Activated naive CD4-positive, alpha-beta T cell treated with anti-CD3 and anti-CD28 coated beads, Interleukin-2, amount 10 ng/mL, durations not matched to agents 7 days and 5 days (primary cell): ENCODE results near the gene ZBTB17.
"Not testable (repeated sequence)": the region's sequence is repeated elsewhere in the genome, so short reads cannot be mapped to it uniquely, and the experiment has no call there.

Source experiments
- CTCF ChIA-PET: fragments of 350-600 bp; sonication (Branson Sonifier 250); formaldehyde crosslinking; loops from one replicate; lab custom pipeline; 2021; ENCODE audit warnings: antibody characterized with exemption; lab: Charles Lee
- DNase-seq: peaks from one replicate; pipeline ENCODE4 v3.0.0-alpha.2; 2020
- H3K27ac Mint-ChIP-seq: one replicate; pipeline ENCODE4 v1.8.0; 2021; ENCODE audit warnings: mild to moderate bottlenecking, moderate library complexity, mixed read lengths
- H3K27me3 Mint-ChIP-seq: one replicate; pipeline ENCODE4 v1.8.0; 2021; ENCODE audit warnings: mild to moderate bottlenecking, mixed read lengths
- H3K36me3 Mint-ChIP-seq: one replicate; pipeline ENCODE4 v1.8.0; 2021; ENCODE audit warnings: mixed read lengths
- H3K4me1 Mint-ChIP-seq: one replicate; pipeline ENCODE4 v1.8.0; 2021; ENCODE audit warnings: mixed read lengths
- H3K4me3 Mint-ChIP-seq: one replicate; pipeline ENCODE4 v1.8.0; 2021; ENCODE audit warnings: mild to moderate bottlenecking, moderate library complexity, mixed read lengths
- H3K9me3 Mint-ChIP-seq: one replicate; pipeline ENCODE4 v1.8.0; 2021; ENCODE audit warnings: mixed read lengths

ZBTB17 gene

GRCh38 chr1:15975805-15976680, at the start of gene ZBTB17:
ZBTB17 (minus strand) TSS chr1:15976101; CDS start chr1:15948495, 27,606 bp downstream.
- peak; percentile 96 for DNase-seq

GRCh38 chr1:16023050-16023653, 47.3 kb upstream of the ZBTB17 start:
- Mint-ChIP-seq H3K9me3 (no peaks in the 10 kb centered on the region), H3K4me3 (no peak overlapping the region), H3K36me3 (no peaks in the 10 kb centered on the region), H3K27me3 (peaks cover 61% of the 10 kb centered on the region), H3K4me1 (peaks cover 2% of the 10 kb centered on the region), H3K27ac (no peak overlapping the region)
- CTCF ChIA-PET = interaction anchor here (0.6 kb wide), 1 partner anchor 59 kb away, joined by 3 read pairs; no protein-coding TSS in a partner anchor
- DNase-seq = no peak

More at GRCh38 chr1:15975805-15976680, at the start of gene ZBTB17:
- CTCF ChIA-PET = interaction anchor here (0.5 to 1.5 kb wide), 5 partner anchors 16 to 161 kb away, joined by 3 to 10 read pairs (median 4); no protein-coding TSS in a partner anchor
- H3K9me3 Mint-ChIP-seq = peaks cover 5% of the 10 kb centered on the region
- H3K36me3 Mint-ChIP-seq = peaks cover 22% of the 10 kb centered on the region
- no peaks in the 10 kb centered on the region for H3K27me3 Mint-ChIP-seq
- H3K4me3 Mint-ChIP-seq = peak within 1 kb of the TSS; percentile 89
- peak within 1 kb of the TSS; percentile 86 for H3K27ac Mint-ChIP-seq
- H3K4me1 Mint-ChIP-seq = peaks cover 31% of the 10 kb centered on the region

DNA sequence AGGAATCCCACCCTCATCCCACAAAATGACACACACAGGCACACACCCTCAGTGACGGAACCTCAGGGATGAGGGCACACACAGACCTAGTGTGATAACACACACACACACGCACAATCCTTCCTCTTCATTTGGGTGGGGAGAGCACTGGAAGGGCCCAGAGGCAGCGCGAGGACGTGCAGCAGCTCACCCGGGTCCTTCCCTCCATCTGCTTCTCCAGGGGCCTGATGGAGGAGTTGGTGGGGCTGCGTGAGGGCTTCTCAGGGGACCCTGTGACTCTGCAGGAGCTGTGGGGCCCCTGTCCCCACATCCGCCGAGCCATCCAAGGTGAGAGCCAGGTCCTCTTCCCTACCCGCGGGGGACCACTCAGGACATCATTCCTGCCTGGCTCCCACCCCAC, 46.5 kb upstream of the ZBTB17 start:
- CTCF ChIA-PET = interaction anchor here (1.1 kb wide), 1 partner anchor 10 kb away, joined by 3 read pairs; no protein-coding TSS in a partner anchor
- H3K27ac Mint-ChIP-seq = no peak overlapping the region

GRCh38 chr1:16021681-16022080, 45.8 kb upstream of the ZBTB17 start, which contains the start of gene CLCNKA:
CLCNKA (plus strand) TSS chr1:16022036; CDS start chr1:16022620, 584 bp downstream.
- Mint-ChIP-seq H3K36me3 (no peaks in the 10 kb centered on the region), H3K4me3 (no peak within 1 kb of the TSS)

More for the DNA sequence above, 46.5 kb upstream of the ZBTB17 start:
- Mint-ChIP-seq H3K27me3 (peaks cover 53% of the 10 kb centered on the region), H3K4me1 (no peaks in the 10 kb centered on the region), H3K36me3 (no peaks in the 10 kb centered on the region), H3K4me3 (no peak overlapping the region), H3K9me3 (no peaks in the 10 kb centered on the region)
- DNase-seq = no peak

GRCh38 chr1:16020878-16021277, 45.0 kb upstream of the ZBTB17 start:
- CTCF ChIA-PET, H3K4me3 Mint-ChIP-seq, H3K9me3 Mint-ChIP-seq, H3K4me1 Mint-ChIP-seq, H3K27ac Mint-ChIP-seq, H3K36me3 Mint-ChIP-seq, DNase-seq: not testable (repeated sequence)
- H3K27me3 Mint-ChIP-seq = peaks cover 42% of the 10 kb centered on the region

More at GRCh38 chr1:16021681-16022080, 45.8 kb upstream of the ZBTB17 start, which contains the start of gene CLCNKA:
- CTCF ChIA-PET = interaction anchor here (1.1 kb wide), 1 partner anchor 11 kb away, joined by 3 read pairs; no protein-coding TSS in a partner anchor
- no peaks in the 10 kb centered on the region for H3K9me3 Mint-ChIP-seq
- no peak within 1 kb of the TSS for H3K27ac Mint-ChIP-seq
- DNase-seq = no peak
- H3K4me1 Mint-ChIP-seq = no peaks in the 10 kb centered on the region
- peaks cover 47% of the 10 kb centered on the region for H3K27me3 Mint-ChIP-seq

DNA sequence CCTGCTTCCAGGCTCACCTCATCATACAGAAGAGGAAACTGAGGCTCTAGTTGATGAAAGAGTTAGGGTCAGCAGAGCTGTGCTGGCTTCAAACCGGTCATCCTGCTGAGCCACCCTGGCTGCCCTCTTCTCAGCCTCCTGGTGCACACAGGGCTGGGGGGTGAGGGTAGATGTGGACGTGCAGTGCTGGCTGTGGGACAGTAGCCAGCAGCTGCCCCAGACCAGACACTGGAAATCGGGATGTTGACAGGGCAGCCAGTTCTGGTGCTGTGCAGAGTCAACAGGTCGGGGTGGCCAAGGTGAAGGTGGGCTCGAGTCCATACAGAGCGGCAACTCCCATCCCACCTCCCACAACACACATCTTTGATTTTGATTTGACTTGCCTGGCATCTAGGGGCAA, 44.4 kb upstream of the ZBTB17 start:
- H3K27me3 Mint-ChIP-seq = peaks cover 40% of the 10 kb centered on the region
- H3K4me3 Mint-ChIP-seq = no peak overlapping the region
- H3K36me3 Mint-ChIP-seq = no peaks in the 10 kb centered on the region
- no peaks in the 10 kb centered on the region for H3K9me3 Mint-ChIP-seq
- no peak overlapping the region for H3K27ac Mint-ChIP-seq
- no peak for DNase-seq
- no peaks in the 10 kb centered on the region for H3K4me1 Mint-ChIP-seq
- CTCF ChIA-PET = no interaction called here

- CTCF ChIA-PET = no interaction called here
- no peak overlapping the region for H3K27ac Mint-ChIP-seq
- H3K4me1 Mint-ChIP-seq = no peaks in the 10 kb centered on the region
- no peak for DNase-seq
- no peaks in the 10 kb centered on the region for H3K9me3 Mint-ChIP-seq
- peaks cover 40% of the 10 kb centered on the region for H3K27me3 Mint-ChIP-seq
- H3K4me3 Mint-ChIP-seq = no peak overlapping the region
- no peaks in the 10 kb centered on the region for H3K36me3 Mint-ChIP-seq
These were observed 43.9 kb upstream of the ZBTB17 start for GRCh38 chr1:16019644-16020277.

- no peaks in the 10 kb centered on the region for H3K36me3 Mint-ChIP-seq
- H3K27me3 Mint-ChIP-seq = peaks cover 43% of the 10 kb centered on the region
- no peaks in the 10 kb centered on the region for H3K4me1 Mint-ChIP-seq
- CTCF ChIA-PET = interaction anchor here (1.2 to 1.3 kb wide), 2 partner anchors 9 to 203 kb away, joined by 4 read pairs; no protein-coding TSS in a partner anchor
- no peak for DNase-seq
- H3K27ac Mint-ChIP-seq = no peak overlapping the region
- no peak overlapping the region for H3K4me3 Mint-ChIP-seq
- no peaks in the 10 kb centered on the region for H3K9me3 Mint-ChIP-seq
These were observed 43.1 kb upstream of the ZBTB17 start for GRCh38 chr1:16018749-16019643.

DNA sequence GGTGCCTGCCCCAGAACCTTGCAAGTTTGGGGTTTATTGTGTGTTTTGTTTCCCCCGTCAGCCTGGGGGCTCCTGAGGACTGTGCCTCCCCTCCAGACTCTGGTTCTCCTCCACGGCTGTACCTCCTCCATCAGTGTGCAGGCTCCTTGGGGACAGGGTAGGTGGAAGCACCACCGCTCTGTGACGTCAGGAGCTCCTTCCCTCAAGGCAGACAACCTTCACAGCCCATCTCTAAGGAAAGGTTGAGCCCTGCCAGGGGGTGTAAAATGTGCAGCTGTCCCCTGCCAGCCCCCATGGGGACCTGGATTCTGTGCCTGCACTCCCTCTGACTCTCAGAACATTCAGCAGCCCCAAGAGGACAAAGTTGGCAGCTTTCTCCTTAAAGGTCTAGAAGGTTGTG, 42.4 kb upstream of the ZBTB17 start:
- Mint-ChIP-seq H3K27ac (no peak overlapping the region), H3K4me3 (no peak overlapping the region), H3K4me1 (no peaks in the 10 kb centered on the region), H3K27me3 (peaks cover 46% of the 10 kb centered on the region), H3K36me3 (no peaks in the 10 kb centered on the region), H3K9me3 (no peaks in the 10 kb centered on the region)
- CTCF ChIA-PET = interaction anchor here (1.2 to 1.3 kb wide), 2 partner anchors 8 to 203 kb away, joined by 4 read pairs; no protein-coding TSS in a partner anchor
- DNase-seq = no peak

GRCh38 chr1:16017461-16018303, 41.8 kb upstream of the ZBTB17 start, which contains the start of gene HSPB7:
HSPB7 (minus strand) TSS chr1:16018043; CDS start chr1:16017963, 80 bp downstream.
- CTCF ChIA-PET = no interaction called here
- no peak for DNase-seq
- Mint-ChIP-seq H3K9me3 (no peaks in the 10 kb centered on the region), H3K4me1 (peaks cover under 1% of the 10 kb centered on the region), H3K36me3 (no peaks in the 10 kb centered on the region), H3K4me3 (no peak within 1 kb of the TSS), H3K27me3 (peaks cover 48% of the 10 kb centered on the region), H3K27ac (no peak within 1 kb of the TSS)

- H3K4me1 Mint-ChIP-seq = peaks cover 4% of the 10 kb centered on the region
- H3K27ac Mint-ChIP-seq = no peak overlapping the region
- DNase-seq = no peak
- peaks cover 48% of the 10 kb centered on the region for H3K27me3 Mint-ChIP-seq
- CTCF ChIA-PET = interaction anchor here (0.6 kb wide), 1 partner anchor 27 kb away, joined by 3 read pairs; no protein-coding TSS in a partner anchor
- no peaks in the 10 kb centered on the region for H3K36me3 Mint-ChIP-seq
- H3K9me3 Mint-ChIP-seq = no peaks in the 10 kb centered on the region
- no peak overlapping the region for H3K4me3 Mint-ChIP-seq
These were observed 41.2 kb upstream of the ZBTB17 start for GRCh38 chr1:16017076-16017460.
